T-cell (primary cell): Measurements from ENCODE around the gene C17orf75. TPM values are rescaled to one million over a fixed set of nuclear protein-coding genes. Genes with fewer than 3 reads are reported as not detected.

ENCODE experiments used
- ATAC-seq, 4 experiments: fragments of 200-7000 bp in 3 of 4; fragments of 150-1000 bp in 1 of 4; cut with Tn5 transposase; replicated peaks in 1 of 4; 1 replicate in 3 of 4; 2 replicates in 1 of 4; pipeline ENCODE4 v1.10.0; 2021; ENCODE audit warnings: moderate library complexity in 3 of 4, mild to moderate bottlenecking in 2 of 4, moderate number of reproducible peaks in 1 of 4
- CTCF ChIA-PET, 2 donors: fragments of 300-600 bp; sonication (Branson Sonifier 250); formaldehyde crosslinking; loops; one replicate each; lab custom pipeline; 2022; ENCODE audit warnings: antibody characterized with exemption in 2 of 2; lab: Charles Lee
- POLR2A ChIA-PET, 2 donors: fragments of 300-600 bp; sonication (Branson Sonifier 250); formaldehyde crosslinking; loops; one replicate each; lab custom pipeline; 2022; ENCODE audit warnings: antibody characterized with exemption in 2 of 2; lab: Charles Lee
- DNase-seq, 35 experiments: peaks; one replicate each; pipeline versions ENCODE4 v3.0.0 to v3.0.0-alpha.2; 2013 to 2023
- H3K27ac ChIP-seq: one replicate; pipeline ENCODE4 v1.5.1; 2013; ENCODE audit warnings: low read length
- H3K27me3 ChIP-seq, 2 experiments: replicated peaks in 1 of 2; 1 replicate in 1 of 2; 2 replicates in 1 of 2; pipeline versions ENCODE4 v1.6.1 to v1.7.0; 2013; ENCODE audit warnings: low read length in 1 of 2, mixed read lengths in 1 of 2; ENCODE audit not compliant: control insufficient read depth in 2 of 2, insufficient read depth in 2 of 2; ENCODE audit errors: extremely low read depth in 1 of 2
- H3K36me3 ChIP-seq, 2 donors: 1 replicate in 1 of 2; 2 replicates in 1 of 2; pipeline versions ENCODE4 v1.6.1 to v1.7.0; 2013; ENCODE audit warnings: low read length in 1 of 2; ENCODE audit not compliant: control insufficient read depth in 2 of 2, insufficient read depth in 1 of 2; ENCODE audit errors: extremely low read depth in 1 of 2
- H3K4me1 ChIP-seq, 2 experiments: 1 replicate in 1 of 2; 2 replicates in 1 of 2; pipeline versions ENCODE4 v1.6.1 to v1.7.0; 2013; ENCODE audit warnings: low read length in 2 of 2, mixed read lengths in 1 of 2; ENCODE audit not compliant: insufficient read depth in 2 of 2, control insufficient read depth in 1 of 2; ENCODE audit errors: extremely low read depth in 1 of 2
- H3K4me3 ChIP-seq, 2 donors: 1 replicate in 1 of 2; 2 replicates in 1 of 2; pipeline versions ENCODE4 v1.5.1 to v1.7.0; 2013; ENCODE audit warnings: mild to moderate bottlenecking in 2 of 2, low read length in 1 of 2, moderate library complexity in 1 of 2; ENCODE audit not compliant: control insufficient read depth in 1 of 2; ENCODE audit errors: extremely low read depth in 1 of 2
- H3K9me3 ChIP-seq: 2 replicates; pipeline ENCODE4 v1.7.0; 2013
- H3K27ac Mint-ChIP-seq, 2 donors: one replicate each; pipeline ENCODE4 v1.8.0; 2020 to 2021; ENCODE audit warnings: mild to moderate bottlenecking in 2 of 2, mixed read lengths in 2 of 2
- H3K27me3 Mint-ChIP-seq, 2 donors: one replicate each; pipeline ENCODE4 v1.8.0; 2021 to 2022; ENCODE audit warnings: mixed read lengths in 2 of 2
- H3K36me3 Mint-ChIP-seq: one replicate; pipeline ENCODE4 v1.8.0; 2021; ENCODE audit warnings: mixed read lengths
- H3K4me1 Mint-ChIP-seq, 3 donors: one replicate each; pipeline ENCODE4 v1.8.0; 2020 to 2022; ENCODE audit warnings: mixed read lengths in 3 of 3, mild to moderate bottlenecking in 1 of 3
- H3K4me3 Mint-ChIP-seq, 3 donors: one replicate each; pipeline ENCODE4 v1.8.0; 2020 to 2022; ENCODE audit warnings: mild to moderate bottlenecking in 3 of 3, mixed read lengths in 3 of 3, moderate library complexity in 3 of 3
- H3K9me3 Mint-ChIP-seq, 3 donors: one replicate each; pipeline ENCODE4 v1.8.0; 2020 to 2022; ENCODE audit warnings: mixed read lengths in 3 of 3
- WGBS: methylation state at CpG from one replicate; pipeline ENCODE4 v1.1.5; 2013; ENCODE audit warnings: missing lambda C conversion rate; ENCODE audit not compliant: insufficient coverage; 5-methylcytosine and 5-hydroxymethylcytosine counted together
- total RNA-seq, 35 experiments: library from RNA in 6 of 35; stranded (reverse) in 6 of 35; fragments of 120-200 nt in 1 of 35; gene quantifications; one replicate each; pipeline versions ENCODE4 v1.2.1 to v1.2.4 and lab custom pipeline; 2013 to 2026

Gene C17orf75
- total RNA-seq, 5 donors from 2014 or later (not counting 1 experiment from before 2014, with no cell fraction given): 12.2 to 22.0 (median 17.6) TPM

- no peak overlapping the region for H3K27ac ChIP-seq
- Mint-ChIP-seq H3K36me3 (peaks cover 29% of the 10 kb centered on the region), H3K4me1 (peaks cover 2 to 15% (median 5%) of the 10 kb centered on the region in 3 donors), H3K9me3 (peaks cover 0 to 3% (median 0%) of the 10 kb centered on the region in 3 donors), H3K27me3 (no peaks in the 10 kb centered on the region), H3K27ac (no peak overlapping the region), H3K4me3 (no peak overlapping the region)
- no peaks in the 10 kb centered on the region for H3K9me3 ChIP-seq
- no peak overlapping the region for H3K4me3 ChIP-seq
- no peaks in the 10 kb centered on the region for H3K4me1 ChIP-seq
- H3K27me3 ChIP-seq: no peaks in the 10 kb centered on the region
- ATAC-seq (no peak), DNase-seq (no peak)
- POLR2A ChIA-PET: no interaction called here
- H3K36me3 ChIP-seq: peaks cover 3 to 17% of the 10 kb centered on the region in 2 donors
- WGBS: 83% methylated on average over 2 of the region's 7 CpGs
- CTCF ChIA-PET: no interaction called here
These were observed 43.1 kb upstream of the C17orf75 start for GRCh38 chr17:32385121-32385520.

- Mint-ChIP-seq H3K4me1 (peaks cover 2 to 15% (median 5%) of the 10 kb centered on the region in 3 donors), H3K27me3 (no peaks in the 10 kb centered on the region), H3K36me3 (peaks cover 30% of the 10 kb centered on the region), H3K4me3 (no peak overlapping the region), H3K27ac (no peak overlapping the region), H3K9me3 (peaks cover 0 to 3% (median 0%) of the 10 kb centered on the region in 3 donors)
- CTCF ChIA-PET: no interaction called here
- Histone ChIP-seq H3K27ac (no peak overlapping the region), H3K27me3 (no peaks in the 10 kb centered on the region), H3K36me3 (peaks cover 3 to 25% of the 10 kb centered on the region in 2 donors), H3K4me3 (no peak overlapping the region), H3K4me1 (no peaks in the 10 kb centered on the region), H3K9me3 (no peaks in the 10 kb centered on the region)
- no peak for DNase-seq
- no CpG with 5 or more reads among the region's 1 CpG for WGBS
- ATAC-seq: no peak
- POLR2A ChIA-PET: interaction anchor here in 1 of 2 donors (0.6 kb wide), 1 partner anchor 144 kb away, joined by 9 read pairs; no protein-coding TSS in a partner anchor
These were observed 42.0 kb upstream of the C17orf75 start for GRCh38 chr17:32383926-32384434.

GRCh38 chr17:32382526-32383223 lies 40.7 kb upstream of the C17orf75 start:
- ATAC-seq: no peak

GRCh38 chr17:32370426-32370825 lies 28.5 kb upstream of the C17orf75 start:
- ChIA-PET POLR2A (interaction anchor here in 1 of 2 donors (0.7 kb wide), 1 partner anchor 14 kb away, joined by 3 read pairs; no protein-coding TSS in a partner anchor), CTCF (interaction anchor here in 1 of 2 donors (0.5 to 0.6 kb wide), 2 partner anchors 244 to 465 kb away, joined by 6 to 9 read pairs; no protein-coding TSS in a partner anchor)
- H3K4me3 Mint-ChIP-seq: no peak overlapping the region
- no peak for ATAC-seq
- no peak overlapping the region for H3K27ac Mint-ChIP-seq
- Histone ChIP-seq H3K27me3 (no peaks in the 10 kb centered on the region), H3K4me3 (no peak overlapping the region), H3K9me3 (no peaks in the 10 kb centered on the region), H3K27ac (no peak overlapping the region), H3K4me1 (no peaks in the 10 kb centered on the region), H3K36me3 (peaks cover 11 to 91% of the 10 kb centered on the region in 2 donors)
- H3K4me1 Mint-ChIP-seq: peaks cover 31 to 40% (median 34%) of the 10 kb centered on the region in 3 donors
- no peaks in the 10 kb centered on the region for H3K27me3 Mint-ChIP-seq
- DNase-seq: no peak
- H3K36me3 Mint-ChIP-seq: peaks cover 50% of the 10 kb centered on the region
- WGBS: no CpG with 5 or more reads among the region's 1 CpG
- no peaks in the 10 kb centered on the region for H3K9me3 Mint-ChIP-seq

More at GRCh38 chr17:32382526-32383223, 40.7 kb upstream of the C17orf75 start:
- H3K27me3 Mint-ChIP-seq: no peaks in the 10 kb centered on the region
- Histone ChIP-seq H3K4me3 (no peak overlapping the region), H3K27ac (no peak overlapping the region), H3K9me3 (no peaks in the 10 kb centered on the region), H3K36me3 (peaks cover 9 to 33% of the 10 kb centered on the region in 2 donors), H3K4me1 (no peaks in the 10 kb centered on the region), H3K27me3 (no peaks in the 10 kb centered on the region)
- ChIA-PET CTCF (no interaction called here), POLR2A (no interaction called here)
- no peak overlapping the region for H3K4me3 Mint-ChIP-seq
- WGBS: 100% methylated on average over 2 of the region's 5 CpGs
- peaks cover 5 to 15% (median 7%) of the 10 kb centered on the region in 3 donors for H3K4me1 Mint-ChIP-seq
- H3K27ac Mint-ChIP-seq: peak overlapping the region in 1 of 2 donors; percentile 41
- no peak for DNase-seq
- peaks cover 40% of the 10 kb centered on the region for H3K36me3 Mint-ChIP-seq
- H3K9me3 Mint-ChIP-seq: peaks cover 0 to 3% (median 0%) of the 10 kb centered on the region in 3 donors

GRCh38 chr17:32361270-32361669 lies 19.3 kb upstream of the C17orf75 start:
- Histone ChIP-seq H3K4me3 (no peak overlapping the region), H3K27me3 (no peaks in the 10 kb centered on the region), H3K4me1 (peaks cover 2 to 23% of the 10 kb centered on the region in 2 experiments), H3K27ac (no peak overlapping the region), H3K36me3 (peaks cover 9 to 92% of the 10 kb centered on the region in 2 donors), H3K9me3 (no peaks in the 10 kb centered on the region)
- H3K36me3 Mint-ChIP-seq: peaks cover 53% of the 10 kb centered on the region
- no CpG with 5 or more reads among the region's 1 CpG for WGBS
- ChIA-PET POLR2A (no interaction called here), CTCF (interaction anchor here (0.7 kb wide), 2 partner anchors 10 to 215 kb away, joined by 3 to 4 read pairs; no protein-coding TSS in a partner anchor)
- ATAC-seq: no peak
- no peaks in the 10 kb centered on the region for H3K9me3 Mint-ChIP-seq
- DNase-seq: no peak
- no peak overlapping the region for H3K27ac Mint-ChIP-seq
- no peak overlapping the region for H3K4me3 Mint-ChIP-seq
- no peaks in the 10 kb centered on the region for H3K27me3 Mint-ChIP-seq
- H3K4me1 Mint-ChIP-seq: peaks cover 45 to 53% (median 47%) of the 10 kb centered on the region in 3 donors

GRCh38 chr17:32357615-32358014 lies 15.6 kb upstream of the C17orf75 start:
- Histone ChIP-seq H3K9me3 (no peaks in the 10 kb centered on the region), H3K4me3 (no peak overlapping the region), H3K4me1 (peaks cover 25 to 46% of the 10 kb centered on the region in 2 experiments), H3K27ac (no peak overlapping the region), H3K27me3 (no peaks in the 10 kb centered on the region), H3K36me3 (peaks cover 10 to 90% of the 10 kb centered on the region in 2 donors)
- peaks cover 52% of the 10 kb centered on the region for H3K36me3 Mint-ChIP-seq
- no peak overlapping the region for H3K4me3 Mint-ChIP-seq
- no peak overlapping the region for H3K27ac Mint-ChIP-seq
- CTCF ChIA-PET: no interaction called here
- H3K4me1 Mint-ChIP-seq: peaks cover 59 to 72% (median 65%) of the 10 kb centered on the region in 3 donors
- ATAC-seq: no peak
- no peaks in the 10 kb centered on the region for H3K9me3 Mint-ChIP-seq
- 100% methylated on average over 2 of the region's 8 CpGs for WGBS
- no peak for DNase-seq
- POLR2A ChIA-PET: interaction anchor here in 1 of 2 donors (0.7 kb wide), 1 partner anchor 19 kb away, joined by 11 read pairs; no protein-coding TSS in a partner anchor
- H3K27me3 Mint-ChIP-seq: no peaks in the 10 kb centered on the region
